ENCODE data around the gene CARMIL3.

GRCh38 chr14:24054646-24055045, 2.8 kb downstream of the CARMIL3 start:
- TF ChIP-seq, protein P1, sequence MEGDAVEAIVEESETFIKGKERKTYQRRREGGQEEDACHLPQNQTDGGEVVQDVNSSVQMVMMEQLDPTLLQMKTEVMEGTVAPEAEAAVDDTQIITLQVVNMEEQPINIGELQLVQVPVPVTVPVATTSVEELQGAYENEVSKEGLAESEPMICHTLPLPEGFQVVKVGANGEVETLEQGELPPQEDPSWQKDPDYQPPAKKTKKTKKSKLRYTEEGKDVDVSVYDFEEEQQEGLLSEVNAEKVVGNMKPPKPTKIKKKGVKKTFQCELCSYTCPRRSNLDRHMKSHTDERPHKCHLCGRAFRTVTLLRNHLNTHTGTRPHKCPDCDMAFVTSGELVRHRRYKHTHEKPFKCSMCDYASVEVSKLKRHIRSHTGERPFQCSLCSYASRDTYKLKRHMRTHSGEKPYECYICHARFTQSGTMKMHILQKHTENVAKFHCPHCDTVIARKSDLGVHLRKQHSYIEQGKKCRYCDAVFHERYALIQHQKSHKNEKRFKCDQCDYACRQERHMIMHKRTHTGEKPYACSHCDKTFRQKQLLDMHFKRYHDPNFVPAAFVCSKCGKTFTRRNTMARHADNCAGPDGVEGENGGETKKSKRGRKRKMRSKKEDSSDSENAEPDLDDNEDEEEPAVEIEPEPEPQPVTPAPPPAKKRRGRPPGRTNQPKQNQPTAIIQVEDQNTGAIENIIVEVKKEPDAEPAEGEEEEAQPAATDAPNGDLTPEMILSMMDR (IDR thresholded peaks at IDR 0.05; ENCODE audit: low read length) = no peak
- TF ChIP-seq EZH2 (IDR thresholded peaks at IDR 0.05; ENCODE audit: borderline replicate concordance, low read length) = no peak
